Inflammatory macrophage treated with lipopolysaccharide for 4 hours (primary cell): ENCODE measurements around the gene ASCL3.
A peak's percentile ranks its signal among the peaks of the same experiment; 100 is the strongest.
"Not testable (repeated sequence)": the region's sequence is repeated elsewhere in the genome, so short reads cannot be mapped to it uniquely, and the experiment has no call there.

Experiments used
- DNase-seq: peaks from one replicate; pipeline ENCODE4 v3.0.0-alpha.2; 2020

The ASCL3 gene

GRCh38 chr11:8908099-8908498 lies 34.7 kb downstream of the ASCL3 start:
- peak; percentile 5 for DNase-seq

GRCh38 chr11:8907116-8907515 lies 35.7 kb downstream of the ASCL3 start:
- no peak for DNase-seq

- no peak for DNase-seq
Observed at GRCh38 chr11:8905528-8906165, 37.2 kb downstream of the ASCL3 start.

GRCh38 chr11:8899119-8899753 lies 43.6 kb downstream of the ASCL3 start:
- DNase-seq = no peak

GRCh38 chr11:8891185-8891584 lies 51.6 kb downstream of the ASCL3 start:
- DNase-seq = not testable (repeated sequence)
